ENCODE measurements around the gene SLAMF9.

The SLAMF9 gene

DNA sequence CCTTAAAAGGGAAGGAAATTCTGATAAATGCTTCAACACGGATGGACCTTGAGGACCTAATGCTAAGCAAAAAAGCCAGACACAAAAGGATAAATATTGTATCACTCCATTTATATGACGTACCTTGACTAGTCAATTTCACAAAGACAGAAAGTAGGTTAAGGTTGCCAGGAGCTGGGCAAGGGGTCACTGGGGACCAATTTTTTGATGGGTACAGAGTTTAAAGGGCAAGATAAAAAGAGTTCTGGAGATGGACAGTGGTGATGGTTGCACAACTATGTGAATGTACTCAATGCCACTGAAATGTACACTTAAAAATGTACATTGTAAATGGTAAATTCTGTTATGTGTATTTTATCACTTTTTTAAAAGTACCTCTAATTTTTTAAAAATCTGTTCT, 32.1 kb upstream of the SLAMF9 start:
- TF ChIP-seq, protein P1, sequence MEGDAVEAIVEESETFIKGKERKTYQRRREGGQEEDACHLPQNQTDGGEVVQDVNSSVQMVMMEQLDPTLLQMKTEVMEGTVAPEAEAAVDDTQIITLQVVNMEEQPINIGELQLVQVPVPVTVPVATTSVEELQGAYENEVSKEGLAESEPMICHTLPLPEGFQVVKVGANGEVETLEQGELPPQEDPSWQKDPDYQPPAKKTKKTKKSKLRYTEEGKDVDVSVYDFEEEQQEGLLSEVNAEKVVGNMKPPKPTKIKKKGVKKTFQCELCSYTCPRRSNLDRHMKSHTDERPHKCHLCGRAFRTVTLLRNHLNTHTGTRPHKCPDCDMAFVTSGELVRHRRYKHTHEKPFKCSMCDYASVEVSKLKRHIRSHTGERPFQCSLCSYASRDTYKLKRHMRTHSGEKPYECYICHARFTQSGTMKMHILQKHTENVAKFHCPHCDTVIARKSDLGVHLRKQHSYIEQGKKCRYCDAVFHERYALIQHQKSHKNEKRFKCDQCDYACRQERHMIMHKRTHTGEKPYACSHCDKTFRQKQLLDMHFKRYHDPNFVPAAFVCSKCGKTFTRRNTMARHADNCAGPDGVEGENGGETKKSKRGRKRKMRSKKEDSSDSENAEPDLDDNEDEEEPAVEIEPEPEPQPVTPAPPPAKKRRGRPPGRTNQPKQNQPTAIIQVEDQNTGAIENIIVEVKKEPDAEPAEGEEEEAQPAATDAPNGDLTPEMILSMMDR (IDR thresholded peaks at IDR 0.05; ENCODE audit: insufficient read depth, low read length, poor library complexity, severe bottlenecking), result no peak
- no peak for TF ChIP-seq EZH2phosphoT487 (conservative IDR thresholded peaks at IDR 0.05; ENCODE audit: low read length)
- H3K4me3 ChIP-seq (ENCODE audit: insufficient read depth, low read length, poor library complexity, severe bottlenecking), result no peak overlapping the region
- H3K9ac ChIP-seq (ENCODE audit: low read length), result no peak overlapping the region
- H3K36me3 ChIP-seq (ENCODE audit: low read length), result no peaks in the 10 kb centered on the region
- H3K27ac ChIP-seq (ENCODE audit: low read depth, low read length), result no peak overlapping the region
- no peaks in the 10 kb centered on the region for H4K20me1 ChIP-seq (ENCODE audit: low read depth, low read length)
- no peak overlapping the region for H2AFZ ChIP-seq (ENCODE audit: low read depth, low read length, severe bottlenecking)
- H3K27me3 ChIP-seq (ENCODE audit: low read length), result no peaks in the 10 kb centered on the region
- no peak overlapping the region for H3K4me2 ChIP-seq (ENCODE audit: low read depth, low read length, poor library complexity, severe bottlenecking)
- H3F3A ChIP-seq (ENCODE audit: insufficient read depth), result no peaks in the 10 kb centered on the region
- no peaks in the 10 kb centered on the region for H3K79me2 ChIP-seq (ENCODE audit: insufficient read depth, low read length)
- H3K9me3 ChIP-seq (ENCODE audit: insufficient read depth, low read length), result no peaks in the 10 kb centered on the region
- H3K9me2 ChIP-seq (replicated peaks; ENCODE audit: insufficient read depth, low read length), result no peaks in the 10 kb centered on the region

DNA sequence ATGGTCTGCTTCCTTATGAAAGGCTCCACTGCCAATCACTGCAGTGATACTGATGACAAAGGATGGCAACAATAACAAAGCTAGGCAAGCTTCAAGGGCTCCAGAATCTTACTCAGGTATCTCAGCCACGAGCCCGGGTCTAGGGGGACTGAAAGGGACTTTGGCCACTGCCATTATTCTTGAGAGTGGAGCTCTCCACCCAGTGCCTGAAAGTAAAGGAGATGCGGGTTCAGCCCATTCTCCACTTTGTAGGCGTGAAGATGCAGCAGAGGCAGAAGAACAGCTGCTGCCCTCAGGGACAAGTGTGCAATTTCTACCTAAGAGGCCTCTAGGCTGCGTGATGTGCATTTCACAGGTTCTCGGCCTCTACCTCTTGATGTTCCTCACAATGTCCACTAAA, 31.4 kb upstream of the SLAMF9 start:
- Histone ChIP-seq H3K27ac (ENCODE audit: low read depth, low read length) (no peak overlapping the region), H3K79me2 (ENCODE audit: insufficient read depth, low read length) (no peaks in the 10 kb centered on the region)

DNA sequence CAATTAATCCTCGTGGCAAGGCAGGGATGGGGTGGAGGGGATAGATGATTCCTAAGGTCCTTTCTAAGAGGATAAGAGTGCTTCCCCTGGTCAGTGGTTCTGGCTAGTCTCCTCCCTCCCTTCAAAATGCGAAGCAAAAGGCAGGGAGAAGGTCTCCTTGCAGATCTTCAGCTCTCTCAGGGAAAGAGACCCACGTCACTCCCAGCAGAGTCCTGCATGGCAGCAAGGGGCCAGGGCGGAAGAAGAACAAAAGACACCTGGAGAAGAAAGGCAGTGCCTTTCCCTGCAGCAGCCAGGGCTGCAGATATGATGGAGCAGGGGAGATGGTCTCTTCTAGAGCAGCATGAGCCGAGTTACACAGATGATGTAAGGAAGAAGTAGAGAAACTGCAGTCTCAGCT, 29.6 kb upstream of the SLAMF9 start:
- Histone ChIP-seq H3K4me2 (ENCODE audit: low read depth, low read length, poor library complexity, severe bottlenecking) (no peak overlapping the region), H3K9me2 (replicated peaks; ENCODE audit: insufficient read depth, low read length) (no peaks in the 10 kb centered on the region), H3F3A (ENCODE audit: insufficient read depth) (no peaks in the 10 kb centered on the region), H3K36me3 (ENCODE audit: low read length) (no peaks in the 10 kb centered on the region), H3K27ac (ENCODE audit: low read depth, low read length) (no peak overlapping the region), H3K9me3 (ENCODE audit: insufficient read depth, low read length) (no peaks in the 10 kb centered on the region), H3K27me3 (ENCODE audit: low read length) (no peaks in the 10 kb centered on the region), H3K79me2 (ENCODE audit: insufficient read depth, low read length) (no peaks in the 10 kb centered on the region), H3K9ac (ENCODE audit: low read length) (no peak overlapping the region), H3K4me3 (ENCODE audit: insufficient read depth, low read length, poor library complexity, severe bottlenecking) (no peak overlapping the region), H2AFZ (ENCODE audit: low read depth, low read length, severe bottlenecking) (no peak overlapping the region), H4K20me1 (ENCODE audit: low read depth, low read length) (no peaks in the 10 kb centered on the region)
- TF ChIP-seq, protein P1 (IDR thresholded peaks at IDR 0.05; ENCODE audit: insufficient read depth, low read length, poor library complexity, severe bottlenecking), result no peak
- no peak for TF ChIP-seq EZH2phosphoT487 (conservative IDR thresholded peaks at IDR 0.05; ENCODE audit: low read length)

More for the DNA sequence above, 31.4 kb upstream of the SLAMF9 start:
- Histone ChIP-seq H3K9me3 (ENCODE audit: insufficient read depth, low read length) (no peaks in the 10 kb centered on the region), H4K20me1 (ENCODE audit: low read depth, low read length) (no peaks in the 10 kb centered on the region), H2AFZ (ENCODE audit: low read depth, low read length, severe bottlenecking) (no peak overlapping the region), H3K4me3 (ENCODE audit: insufficient read depth, low read length, poor library complexity, severe bottlenecking) (no peak overlapping the region), H3K9ac (ENCODE audit: low read length) (no peak overlapping the region), H3K36me3 (ENCODE audit: low read length) (no peaks in the 10 kb centered on the region), H3K9me2 (replicated peaks; ENCODE audit: insufficient read depth, low read length) (no peaks in the 10 kb centered on the region), H3F3A (ENCODE audit: insufficient read depth) (no peaks in the 10 kb centered on the region), H3K4me2 (ENCODE audit: low read depth, low read length, poor library complexity, severe bottlenecking) (no peak overlapping the region), H3K27me3 (ENCODE audit: low read length) (no peaks in the 10 kb centered on the region)
- TF ChIP-seq, protein P1 (IDR thresholded peaks at IDR 0.05; ENCODE audit: insufficient read depth, low read length, poor library complexity, severe bottlenecking), result no peak
- TF ChIP-seq EZH2phosphoT487 (conservative IDR thresholded peaks at IDR 0.05; ENCODE audit: low read length), result no peak

Data from SU-DHL-6 (cell line).